ENCODE measurements around the gene TUBB4A. TPM values are rescaled to one million over a fixed set of nuclear protein-coding genes. Genes with fewer than 3 reads are reported as not detected.

The TUBB4A gene
- total RNA-seq, 1 experiment from 2014 or later, result not detected

- no peak for TF ChIP-seq CTCF (IDR thresholded peaks at IDR 0.05; ENCODE audit: unreplicated experiment)
- H3K36me3 Mint-ChIP-seq (ENCODE audit: insufficient read depth, unreplicated experiment), result no peaks in the 10 kb centered on the region
- no peaks in the 10 kb centered on the region for H3K4me1 Mint-ChIP-seq (ENCODE audit: insufficient read depth, unreplicated experiment)
- H3K27me3 Mint-ChIP-seq (ENCODE audit: insufficient read depth, unreplicated experiment), result peaks cover 12% of the 10 kb centered on the region
- POLR2A ChIA-PET, result interaction anchor here (0.6 to 0.7 kb wide), 3 partner anchors 18 to 297 kb away, joined by 3 to 6 read pairs (median 4); no protein-coding TSS in a partner anchor
- BruUV-seq (replicated peaks), result no TSS peak
- no peak for DNase-seq (ENCODE audit: unreplicated experiment)
- CTCF ChIA-PET, result interaction anchor here (1.2 to 1.3 kb wide), 2 partner anchors 110 to 128 kb away, joined by 3 to 4 read pairs; no protein-coding TSS in a partner anchor
- H3K27ac Mint-ChIP-seq (ENCODE audit: low read depth, unreplicated experiment), result no peak overlapping the region
- no peaks in the 10 kb centered on the region for H3K9me3 Mint-ChIP-seq (ENCODE audit: unreplicated experiment)
- intact Hi-C loops (cut with micrococcal nuclease), result no loop called here
- H3K4me3 Mint-ChIP-seq (ENCODE audit: unreplicated experiment), result no peak overlapping the region
Observed at GRCh38 chr19:6503407-6504201, 1.5 kb upstream of the TUBB4A start.

- ChIA-PET CTCF (interaction anchor here (0.5 kb wide), 1 partner anchor 131 kb away, joined by 3 read pairs; no protein-coding TSS in a partner anchor), POLR2A (no interaction called here)
- H3K27me3 Mint-ChIP-seq (ENCODE audit: insufficient read depth, unreplicated experiment), result peaks cover 12% of the 10 kb centered on the region
- TF ChIP-seq CTCF (IDR thresholded peaks at IDR 0.05; ENCODE audit: unreplicated experiment), result no peak
- H3K4me1 Mint-ChIP-seq (ENCODE audit: insufficient read depth, unreplicated experiment), result no peaks in the 10 kb centered on the region
- BruUV-seq (replicated peaks), result no TSS peak
- peak overlapping the region; percentile 35 for H3K4me3 Mint-ChIP-seq (ENCODE audit: unreplicated experiment)
- no peak overlapping the region for H3K27ac Mint-ChIP-seq (ENCODE audit: low read depth, unreplicated experiment)
- H3K36me3 Mint-ChIP-seq (ENCODE audit: insufficient read depth, unreplicated experiment), result no peaks in the 10 kb centered on the region
- DNase-seq (ENCODE audit: unreplicated experiment), result no peak
- intact Hi-C loops (cut with micrococcal nuclease), result no loop called here
- no peaks in the 10 kb centered on the region for H3K9me3 Mint-ChIP-seq (ENCODE audit: unreplicated experiment)
Observed at GRCh38 chr19:6500837-6501739, 1.0 kb downstream of the TUBB4A start.

GRCh38 chr19:6499052-6499790, 2.9 kb downstream of the TUBB4A start:
- intact Hi-C loops (cut with micrococcal nuclease), result no loop called here
- Mint-ChIP-seq H3K9me3 (ENCODE audit: unreplicated experiment) (no peaks in the 10 kb centered on the region), H3K27ac (ENCODE audit: low read depth, unreplicated experiment) (no peak overlapping the region), H3K4me3 (ENCODE audit: unreplicated experiment) (no peak overlapping the region), H3K36me3 (ENCODE audit: insufficient read depth, unreplicated experiment) (no peaks in the 10 kb centered on the region), H3K4me1 (ENCODE audit: insufficient read depth, unreplicated experiment) (no peaks in the 10 kb centered on the region), H3K27me3 (ENCODE audit: insufficient read depth, unreplicated experiment) (peaks cover 12% of the 10 kb centered on the region)
- CTCF ChIA-PET, result no interaction called here
- DNase-seq (ENCODE audit: unreplicated experiment), result no peak
- BruUV-seq (replicated peaks), result no TSS peak
- TF ChIP-seq CTCF (IDR thresholded peaks at IDR 0.05; ENCODE audit: unreplicated experiment), result no peak
- POLR2A ChIA-PET, result interaction anchor here (0.6 kb wide), 1 partner anchor 78 kb away, joined by 3 read pairs; no protein-coding TSS in a partner anchor

Data from MCF 10A (cell line).